Mucosa of descending colon (tissue), 3 donors: Measurements from ENCODE around the gene CD83. TPM values are rescaled to one million over a fixed set of nuclear protein-coding genes. Genes with fewer than 3 reads are reported as not detected.

Experiments
- ATAC-seq: fragments of 200-7000 bp; cut with Tn5 transposase; one replicate; pipeline ENCODE4 v1.9.1; 2020; ENCODE audit warnings: mild to moderate bottlenecking, moderate library complexity
- DNase-seq, 3 donors: peaks; one replicate each; pipeline ENCODE4 v3.0.0-alpha.2; 2020
- H3K36me3 ChIP-seq: fragments of 200-600 bp; one replicate; pipeline ENCODE4 v1.8.0; 2021; ENCODE audit warnings: low read depth, mild to moderate bottlenecking
- H3K4me1 ChIP-seq: fragments of 200-600 bp; one replicate; pipeline ENCODE4 v1.8.0; 2021; ENCODE audit warnings: low read depth, mild to moderate bottlenecking
- H3K4me3 ChIP-seq: fragments of 200-600 bp; one replicate; pipeline ENCODE4 v1.8.0; 2021; ENCODE audit warnings: mild to moderate bottlenecking
- H3K9me3 ChIP-seq: fragments of 200-600 bp; one replicate; pipeline ENCODE4 v1.8.0; 2021; ENCODE audit warnings: mild to moderate bottlenecking
- CTCF ChIP-seq: fragments of 200-600 bp; IDR thresholded peaks from one replicate; pipeline ENCODE4 v1.8.0; 2022; ENCODE audit warnings: antibody characterized with exemption, mild to moderate bottlenecking
- intact Hi-C, 2 donors: fragments of 100-400 bp; cut with DNase I in 1 of 2; cut with micrococcal nuclease in 1 of 2; formaldehyde crosslinking; loops; one replicate each; pipeline versions ENCODE4 v1.11.0 to v1.11.1; 2022; cut with DNase I, micrococcal nuclease
- total RNA-seq, 3 donors: library from RNA; stranded (reverse); fragmentation: NEBNext Ultra II Directional in 2 of 3; extraction: Animal tissue kit (Norgen Biotek cat#: 25700) in 2 of 3; gene quantifications; one replicate each; pipeline versions ENCODE4 v1.2.1 to v1.2.4, GENCODE V29; 2021 to 2023
- donor health status: DM: no; HTN: no; CAD: no; lungs with moderate emphysema.
- donor health status: DM: no; HTN: no; CAD: no.
- donor health status: DM: no; HTN: yes; CAD: no.

CD83 gene
- total RNA-seq, 3 donors from 2014 or later: 1.4 to 2.5 (median 2.2) TPM

DNA sequence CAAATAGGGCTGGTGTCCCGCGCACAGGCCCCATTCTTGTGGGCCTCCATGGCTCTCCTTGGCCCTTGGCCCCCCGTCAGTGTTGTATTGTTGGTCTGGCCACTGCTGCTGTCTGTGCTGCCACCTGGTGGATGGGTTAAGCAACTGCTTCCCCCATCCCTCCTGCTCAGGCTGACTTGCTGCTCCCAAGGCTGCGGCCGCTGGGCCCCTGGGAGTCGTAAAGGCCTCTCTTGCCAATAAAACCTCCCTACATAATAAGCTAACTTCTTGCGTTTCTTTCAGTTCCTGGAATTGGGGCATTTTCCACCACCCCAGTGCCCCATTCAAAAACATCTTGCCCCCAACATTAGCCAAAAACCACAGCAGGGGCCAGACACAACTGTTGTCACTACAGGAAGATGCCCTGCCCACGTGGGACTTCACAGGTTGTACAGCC, 27.1 kb downstream of the CD83 start:
- peak; percentile 94 for ATAC-seq
- Histone ChIP-seq H3K4me3 (no peak overlapping the region), H3K4me1 (no peaks in the 10 kb centered on the region), H3K36me3 (no peaks in the 10 kb centered on the region), H3K9me3 (no peaks in the 10 kb centered on the region)
- peak; percentile 97 for TF ChIP-seq CTCF
- intact Hi-C loops: no loop called here
- peak; percentile 63 to 70 (median 66) for DNase-seq

DNA sequence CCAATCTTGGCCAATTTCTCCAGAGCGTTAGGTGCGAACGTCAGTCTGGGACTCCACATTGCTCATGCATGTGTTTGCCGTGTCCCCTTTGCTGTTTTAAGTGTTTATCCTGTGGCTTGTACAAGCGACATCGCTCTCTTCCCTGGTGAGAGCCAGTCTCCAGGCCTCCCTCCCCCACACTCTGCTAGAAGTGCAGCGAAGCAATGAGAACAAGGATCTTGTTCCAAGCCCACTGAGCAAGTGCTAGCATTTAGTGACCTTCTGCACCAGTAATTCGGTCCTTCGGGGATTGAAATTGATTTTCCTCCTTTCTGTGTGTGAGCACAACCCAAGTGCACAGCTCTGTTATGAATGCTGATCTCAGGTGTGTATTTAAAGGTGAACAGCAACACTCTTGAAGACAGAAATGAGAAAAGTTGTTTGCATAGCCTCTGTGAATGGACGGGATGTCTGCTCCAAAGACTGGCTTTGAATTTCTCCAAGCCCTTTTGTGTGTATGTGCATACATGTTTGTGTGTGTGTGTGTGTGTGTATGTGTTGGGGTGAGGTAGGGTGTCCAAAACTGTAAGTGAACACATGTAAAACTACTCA, 29.0 kb downstream of the CD83 start:
- H3K36me3 ChIP-seq: no peaks in the 10 kb centered on the region
- H3K4me1 ChIP-seq: no peaks in the 10 kb centered on the region
- intact Hi-C loops: no loop called here
- H3K4me3 ChIP-seq: no peak overlapping the region
- no peaks in the 10 kb centered on the region for H3K9me3 ChIP-seq
- no peak for DNase-seq
- ATAC-seq: no peak
- no peak for TF ChIP-seq CTCF

DNA sequence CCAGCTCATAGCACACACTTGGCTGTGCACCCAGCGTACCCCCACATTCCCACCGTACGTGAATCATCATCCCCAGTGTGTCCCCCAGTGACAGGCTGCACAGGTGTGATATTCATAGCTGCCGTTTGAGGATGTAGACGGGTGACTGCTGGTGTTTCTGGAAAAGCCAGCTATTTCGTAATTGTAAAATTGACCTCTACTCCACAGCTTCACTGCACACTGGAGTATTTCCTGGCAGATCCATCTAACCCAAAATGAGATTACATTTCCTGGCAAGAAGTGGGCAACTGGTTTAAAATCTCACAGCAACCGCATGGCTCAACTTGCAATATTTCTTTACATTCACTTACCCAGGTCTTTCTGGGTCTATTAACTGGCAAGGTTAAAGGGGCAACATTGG, 30.3 kb downstream of the CD83 start:
- TF ChIP-seq CTCF: no peak
- ATAC-seq (no peak), DNase-seq (no peak)
- H3K36me3 ChIP-seq: no peaks in the 10 kb centered on the region
- no peaks in the 10 kb centered on the region for H3K9me3 ChIP-seq
- no peak overlapping the region for H3K4me3 ChIP-seq
- no peaks in the 10 kb centered on the region for H3K4me1 ChIP-seq
- intact Hi-C loops: no loop called here

- DNase-seq (no peak), ATAC-seq (no peak)
- intact Hi-C loops: no loop called here
- Histone ChIP-seq H3K9me3 (no peaks in the 10 kb centered on the region), H3K4me3 (no peak overlapping the region), H3K4me1 (no peaks in the 10 kb centered on the region), H3K36me3 (no peaks in the 10 kb centered on the region)
- TF ChIP-seq CTCF: no peak
Observed at GRCh38 chr6:14148471-14148870, 30.9 kb downstream of the CD83 start.

DNA sequence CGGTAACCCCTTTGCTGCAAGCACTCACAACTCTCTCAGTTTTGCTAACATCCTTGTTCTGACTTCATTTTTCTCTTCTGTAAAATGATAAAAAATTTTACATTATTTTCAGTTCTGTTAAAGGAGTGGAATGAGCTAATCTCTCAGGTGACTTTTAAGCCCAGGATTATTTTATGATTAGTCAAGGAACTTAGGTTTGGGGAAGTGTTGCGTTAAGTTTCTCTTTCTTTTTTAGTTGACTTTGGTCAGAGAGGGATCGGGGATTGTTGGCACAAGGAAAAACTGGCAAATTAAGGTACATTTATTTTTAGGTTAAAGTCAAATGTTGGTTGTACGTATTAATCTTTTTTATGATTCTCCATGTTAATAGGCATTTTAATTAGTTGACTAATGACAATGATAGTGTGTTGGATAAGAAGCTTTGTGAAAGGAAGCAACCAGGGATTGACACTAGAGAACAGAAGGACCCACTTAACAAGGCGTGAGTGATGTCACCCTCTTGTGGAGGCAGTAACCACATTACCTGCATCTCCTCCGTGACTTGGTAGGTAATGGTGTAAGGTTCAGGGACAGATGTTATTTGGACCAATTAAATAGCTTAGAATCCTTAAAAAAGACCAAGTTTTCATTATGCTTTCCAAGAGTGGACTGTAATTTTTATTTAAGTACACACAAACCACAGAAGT, 31.6 kb downstream of the CD83 start:
- intact Hi-C loops: no loop called here
- no peak for TF ChIP-seq CTCF
- no peak for DNase-seq
- no peak overlapping the region for H3K4me3 ChIP-seq
- no peak for ATAC-seq
- H3K9me3 ChIP-seq: no peaks in the 10 kb centered on the region
- H3K4me1 ChIP-seq: no peaks in the 10 kb centered on the region
- H3K36me3 ChIP-seq: no peaks in the 10 kb centered on the region
